Measurements from ENCODE around the gene XXYLT1. TPM values are rescaled to one million over a fixed set of nuclear protein-coding genes. Genes with fewer than 3 reads are reported as not detected.

XXYLT1 gene
- total and polyA plus RNA-seq, 2 of the 4 experiments (the other 2 are of a cell fraction) = 14.7 to 18.1 TPM

DNA sequence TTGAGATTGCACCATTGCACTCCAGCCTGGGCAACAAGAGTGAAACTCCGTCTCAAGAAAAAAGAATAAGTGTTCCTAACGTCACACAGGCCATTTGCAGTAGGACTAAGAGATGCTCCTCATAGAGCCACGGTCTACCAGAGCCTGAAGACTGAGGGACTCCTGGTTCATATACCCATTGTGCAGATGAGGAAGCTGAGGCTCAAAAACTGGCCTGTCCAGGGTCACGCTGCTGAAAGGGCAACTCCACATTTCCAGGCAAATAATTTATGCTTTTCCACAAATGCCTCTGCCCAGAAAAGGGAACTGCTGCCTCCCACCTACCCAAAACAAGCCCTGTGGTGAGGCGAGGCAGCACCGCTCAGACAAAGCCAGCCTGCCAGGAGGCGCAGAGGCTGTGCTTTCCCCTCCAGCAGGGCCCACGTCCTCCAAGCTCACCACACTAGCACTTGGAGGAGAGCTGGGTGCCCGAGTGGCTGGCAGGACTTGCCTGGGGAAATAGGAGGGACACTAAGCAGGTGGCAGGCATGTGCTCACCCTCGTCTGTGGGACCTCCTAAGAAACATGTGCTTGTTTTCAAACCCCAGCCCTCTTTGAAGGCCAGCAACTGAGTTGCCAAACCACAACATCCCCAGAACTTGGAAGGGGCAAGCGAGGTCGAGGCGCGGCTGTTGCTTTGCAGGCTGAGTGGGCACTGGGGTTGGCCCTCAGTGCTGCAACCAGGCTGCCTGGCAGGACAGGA lies 195.6 kb downstream of the XXYLT1 start:
- H3K27ac ChIP-seq (ENCODE audit: insufficient read depth, low read length) = no peak overlapping the region
- no peak overlapping the region for H3K56ac ChIP-seq (ENCODE audit: extremely low read depth, insufficient read depth, low read length)
- H2BK120ac ChIP-seq (ENCODE audit: low read depth, low read length) = no peak overlapping the region
- H2AK5ac ChIP-seq (ENCODE audit: low read depth, low read length) = no peak overlapping the region
- POLR2A ChIA-PET (ENCODE audit: unreplicated experiment) = no interaction called here
- WGBS, 2 experiments (ENCODE audit: extremely low coverage in 2 of 2, insufficient read length in 1 of 2) = 100% methylated on average over 2 of the region's 14 CpGs; no CpG with 5 or more reads in 1 of the 2 experiments
- no peak overlapping the region for H3K18ac ChIP-seq (ENCODE audit: low read depth, low read length)
- intact Hi-C loops (cut with micrococcal nuclease) (no loop called here), dilution Hi-C loops (cut with HindIII; ENCODE audit: low sequenced_read_pairs, unreplicated experiment) (no loop called here), in situ Hi-C loops (cut with MboI; ENCODE audit: low sequenced_read_pairs) (no loop called here)
- no peak overlapping the region for H2BK20ac ChIP-seq (ENCODE audit: low read depth, low read length)
- no peaks in the 10 kb centered on the region for H3K79me1 ChIP-seq (ENCODE audit: low read depth in 1 of 2, low read length in 2 of 2)
- TF ChIP-seq POLR2A (IDR thresholded peaks at IDR 0.05; ENCODE audit: low read depth, low read length) (no peak), RCOR1 (IDR thresholded peaks at IDR 0.05; ENCODE audit: insufficient replicate concordance, low read length) (no peak), MXI1 (IDR thresholded peaks at IDR 0.05; ENCODE audit: borderline replicate concordance, low read depth, low read length) (no peak), SMC3 (IDR thresholded peaks at IDR 0.05; ENCODE audit: low read depth, low read length) (no peak), CEBPB (IDR thresholded peaks at IDR 0.05; ENCODE audit: low read depth, low read length) (no peak), NFE2L2 (IDR thresholded peaks at IDR 0.05; ENCODE audit: low read depth, low read length) (no peak), BHLHE40 (IDR thresholded peaks at IDR 0.05; ENCODE audit: low read depth, low read length) (no peak), MAFK (IDR thresholded peaks at IDR 0.05; ENCODE audit: low read depth, low read length) (no peak), RAD21 (IDR thresholded peaks at IDR 0.05; ENCODE audit: low read length) (no peak), RFX5 (IDR thresholded peaks at IDR 0.05; ENCODE audit: low read depth, low read length) (no peak), FOS (IDR thresholded peaks at IDR 0.05; ENCODE audit: low read depth, low read length) (no peak)
- TF ChIP-seq, protein P1, sequence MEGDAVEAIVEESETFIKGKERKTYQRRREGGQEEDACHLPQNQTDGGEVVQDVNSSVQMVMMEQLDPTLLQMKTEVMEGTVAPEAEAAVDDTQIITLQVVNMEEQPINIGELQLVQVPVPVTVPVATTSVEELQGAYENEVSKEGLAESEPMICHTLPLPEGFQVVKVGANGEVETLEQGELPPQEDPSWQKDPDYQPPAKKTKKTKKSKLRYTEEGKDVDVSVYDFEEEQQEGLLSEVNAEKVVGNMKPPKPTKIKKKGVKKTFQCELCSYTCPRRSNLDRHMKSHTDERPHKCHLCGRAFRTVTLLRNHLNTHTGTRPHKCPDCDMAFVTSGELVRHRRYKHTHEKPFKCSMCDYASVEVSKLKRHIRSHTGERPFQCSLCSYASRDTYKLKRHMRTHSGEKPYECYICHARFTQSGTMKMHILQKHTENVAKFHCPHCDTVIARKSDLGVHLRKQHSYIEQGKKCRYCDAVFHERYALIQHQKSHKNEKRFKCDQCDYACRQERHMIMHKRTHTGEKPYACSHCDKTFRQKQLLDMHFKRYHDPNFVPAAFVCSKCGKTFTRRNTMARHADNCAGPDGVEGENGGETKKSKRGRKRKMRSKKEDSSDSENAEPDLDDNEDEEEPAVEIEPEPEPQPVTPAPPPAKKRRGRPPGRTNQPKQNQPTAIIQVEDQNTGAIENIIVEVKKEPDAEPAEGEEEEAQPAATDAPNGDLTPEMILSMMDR (conservative IDR thresholded peaks at IDR 0.05; ENCODE audit: low read depth, low read length) = no peak
- TF ChIP-seq, protein P2, sequence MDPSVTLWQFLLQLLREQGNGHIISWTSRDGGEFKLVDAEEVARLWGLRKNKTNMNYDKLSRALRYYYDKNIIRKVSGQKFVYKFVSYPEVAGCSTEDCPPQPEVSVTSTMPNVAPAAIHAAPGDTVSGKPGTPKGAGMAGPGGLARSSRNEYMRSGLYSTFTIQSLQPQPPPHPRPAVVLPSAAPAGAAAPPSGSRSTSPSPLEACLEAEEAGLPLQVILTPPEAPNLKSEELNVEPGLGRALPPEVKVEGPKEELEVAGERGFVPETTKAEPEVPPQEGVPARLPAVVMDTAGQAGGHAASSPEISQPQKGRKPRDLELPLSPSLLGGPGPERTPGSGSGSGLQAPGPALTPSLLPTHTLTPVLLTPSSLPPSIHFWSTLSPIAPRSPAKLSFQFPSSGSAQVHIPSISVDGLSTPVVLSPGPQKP (IDR thresholded peaks at IDR 0.05; ENCODE audit: borderline replicate concordance, low read depth, low read length) = no peak
- peaks cover 7% of the 10 kb centered on the region for H3K4me1 ChIP-seq (ENCODE audit: control insufficient read depth, insufficient read depth, low read length)
- no peak overlapping the region for H4K5ac ChIP-seq (ENCODE audit: low read depth, low read length)
- no peak overlapping the region for H3K14ac ChIP-seq (replicated peaks; ENCODE audit: low read depth, low read length)
- CTCF ChIA-PET = no interaction called here
- no TSS peak for BruUV-seq (replicated peaks)
- H2AFZ ChIP-seq (replicated peaks; ENCODE audit: low read length, poor library complexity) = no peak overlapping the region
- no peaks in the 10 kb centered on the region for H3K27me3 ChIP-seq (ENCODE audit: control insufficient read depth, insufficient read depth, low read length)
- H3K4me2 ChIP-seq (ENCODE audit: low read depth, low read length) = no peak overlapping the region
- ATAC-seq (ENCODE audit: low read depth) = no peak
- H3K9me1 ChIP-seq (ENCODE audit: insufficient read depth, low read length) = no peaks in the 10 kb centered on the region
- no peaks in the 10 kb centered on the region; the same call in 1 of the 2 replicates for H4K20me1 ChIP-seq (ENCODE audit: insufficient read depth, low read length)
- H4K91ac ChIP-seq (ENCODE audit: insufficient read depth, low read depth, low read length) = no peak overlapping the region
- H3K4ac ChIP-seq (ENCODE audit: low read depth, low read length) = no peak overlapping the region
- DNase-seq = peak; percentile 10
- H3K23ac ChIP-seq (ENCODE audit: low read depth, low read length) = no peak overlapping the region
- H2BK15ac ChIP-seq (ENCODE audit: low read depth, low read length) = no peak overlapping the region
- H2BK5ac ChIP-seq (ENCODE audit: low read depth, low read length, poor library complexity, severe bottlenecking) = no peak overlapping the region
- no peak overlapping the region for H2AK9ac ChIP-seq (replicated peaks; ENCODE audit: low read depth, low read length, poor library complexity)
- no peaks in the 10 kb centered on the region; the same call in 1 of the 2 replicates for H3K36me3 ChIP-seq (ENCODE audit: control insufficient read depth, insufficient read depth, low read length)
- H3K4me3 ChIP-seq (ENCODE audit: insufficient read depth, low read depth, low read length) = no peak overlapping the region
- no peaks in the 10 kb centered on the region for H3K9me3 ChIP-seq (ENCODE audit: control insufficient read depth, insufficient read depth, low read length)
- H4K8ac ChIP-seq (ENCODE audit: low read depth in 2 of 2, low read length in 2 of 2) = no peak overlapping the region
- no peak overlapping the region for H3K9ac ChIP-seq (ENCODE audit: low read depth, low read length)

Data from IMR-90 (cell line).